ENCODE measurements around the gene CAAP1. TPM values are rescaled to one million over a fixed set of nuclear protein-coding genes. Genes with fewer than 3 reads are reported as not detected.

CAAP1 gene
- total and polyA plus RNA-seq, 4 donors: 8.9 to 19.6 (median 11.3) TPM

DNA sequence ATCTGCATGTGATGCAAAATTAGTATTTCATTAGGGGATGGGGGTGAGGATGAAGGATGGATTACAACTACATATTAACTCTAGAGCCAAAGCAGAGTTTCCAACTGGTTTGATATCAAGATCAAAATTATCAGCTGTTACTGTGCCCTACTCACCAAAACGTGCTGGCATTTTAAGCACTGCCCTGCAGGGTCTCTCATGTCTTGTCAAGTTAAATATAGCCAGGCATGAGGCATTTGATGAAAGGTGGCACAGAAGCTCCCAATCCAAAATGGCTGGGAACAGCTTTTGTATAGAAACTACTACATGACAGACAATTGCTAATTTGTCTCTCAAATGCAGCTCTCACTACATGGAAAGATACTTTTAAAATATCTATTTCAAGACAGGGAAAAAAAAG, 27.1 kb upstream of the CAAP1 start:
- Histone ChIP-seq H3K36me3 (ENCODE audit: control insufficient read depth in 4 of 4, insufficient read depth in 3 of 4, low read depth in 1 of 4, low read length in 3 of 4) (peaks cover 10 to 65% (median 57%) of the 10 kb centered on the region in 4 donors), H3K9ac (ENCODE audit: low read depth in 1 of 2, low read length in 2 of 2) (no peak overlapping the region)
- 78% methylated on average over 1 of the region's 1 CpG for WGBS

DNA sequence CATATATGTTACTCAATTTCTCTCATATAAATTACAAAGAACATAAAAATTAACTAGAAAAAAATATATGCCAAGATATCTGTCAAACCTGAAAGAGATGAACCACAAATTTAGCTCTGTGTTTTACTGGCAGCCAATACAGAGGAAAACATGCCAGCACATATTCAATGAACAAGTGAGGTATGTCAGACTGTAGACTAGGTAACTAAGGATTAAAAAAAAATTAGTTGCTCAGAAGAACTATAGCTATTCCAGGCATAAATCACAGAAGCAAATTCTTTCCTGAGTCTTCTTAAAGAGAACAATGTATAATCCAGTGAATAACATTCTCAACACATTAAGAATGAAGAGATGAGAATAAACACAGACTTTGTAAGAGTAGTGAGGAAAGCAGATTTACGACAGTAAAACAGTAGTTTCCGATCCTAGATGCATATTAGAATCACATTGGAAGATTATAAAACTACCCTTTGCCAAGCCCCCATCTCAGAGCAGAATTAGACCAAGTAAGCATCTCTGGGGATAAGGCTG, 20.6 kb upstream of the CAAP1 start:
- no peak overlapping the region for H3K9ac ChIP-seq (ENCODE audit: low read depth in 1 of 2, low read length in 2 of 2)
- no peaks in the 10 kb centered on the region for H3K4me1 ChIP-seq (ENCODE audit: control insufficient read depth in 4 of 4, insufficient read depth in 4 of 4, low read length in 3 of 4)
- TF ChIP-seq RXRA (IDR thresholded peaks at IDR 0.05): no peak
- TF ChIP-seq NR2F2 (IDR thresholded peaks at IDR 0.05): no peak
- TF ChIP-seq, protein P1, sequence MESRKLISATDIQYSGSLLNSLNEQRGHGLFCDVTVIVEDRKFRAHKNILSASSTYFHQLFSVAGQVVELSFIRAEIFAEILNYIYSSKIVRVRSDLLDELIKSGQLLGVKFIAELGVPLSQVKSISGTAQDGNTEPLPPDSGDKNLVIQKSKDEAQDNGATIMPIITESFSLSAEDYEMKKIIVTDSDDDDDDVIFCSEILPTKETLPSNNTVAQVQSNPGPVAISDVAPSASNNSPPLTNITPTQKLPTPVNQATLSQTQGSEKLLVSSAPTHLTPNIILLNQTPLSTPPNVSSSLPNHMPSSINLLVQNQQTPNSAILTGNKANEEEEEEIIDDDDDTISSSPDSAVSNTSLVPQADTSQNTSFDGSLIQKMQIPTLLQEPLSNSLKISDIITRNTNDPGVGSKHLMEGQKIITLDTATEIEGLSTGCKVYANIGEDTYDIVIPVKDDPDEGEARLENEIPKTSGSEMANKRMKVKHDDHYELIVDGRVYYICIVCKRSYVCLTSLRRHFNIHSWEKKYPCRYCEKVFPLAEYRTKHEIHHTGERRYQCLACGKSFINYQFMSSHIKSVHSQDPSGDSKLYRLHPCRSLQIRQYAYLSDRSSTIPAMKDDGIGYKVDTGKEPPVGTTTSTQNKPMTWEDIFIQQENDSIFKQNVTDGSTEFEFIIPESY (IDR thresholded peaks at IDR 0.05): no peak
- no peak for TF ChIP-seq SP1 (IDR thresholded peaks at IDR 0.05)

More for the DNA sequence above, 27.1 kb upstream of the CAAP1 start:
- Histone ChIP-seq H3K9me3 (ENCODE audit: control insufficient read depth in 4 of 4, low read length in 3 of 4) (no peaks in the 10 kb centered on the region), H3K4me3 (ENCODE audit: low read depth in 1 of 3, low read length in 3 of 3) (no peak overlapping the region), H3K27ac (ENCODE audit: low read depth in 1 of 2, low read length in 2 of 2) (no peak overlapping the region), H3K4me1 (ENCODE audit: control insufficient read depth in 4 of 4, insufficient read depth in 4 of 4, low read length in 3 of 4) (no peaks in the 10 kb centered on the region), H3K27me3 (ENCODE audit: control insufficient read depth in 4 of 4, insufficient read depth in 4 of 4, low read length in 3 of 4) (no peaks in the 10 kb centered on the region)
- TF ChIP-seq RXRA (IDR thresholded peaks at IDR 0.05): no peak
- no peak for TF ChIP-seq FOXA1 (IDR thresholded peaks at IDR 0.05)
- TF ChIP-seq, protein P2, sequence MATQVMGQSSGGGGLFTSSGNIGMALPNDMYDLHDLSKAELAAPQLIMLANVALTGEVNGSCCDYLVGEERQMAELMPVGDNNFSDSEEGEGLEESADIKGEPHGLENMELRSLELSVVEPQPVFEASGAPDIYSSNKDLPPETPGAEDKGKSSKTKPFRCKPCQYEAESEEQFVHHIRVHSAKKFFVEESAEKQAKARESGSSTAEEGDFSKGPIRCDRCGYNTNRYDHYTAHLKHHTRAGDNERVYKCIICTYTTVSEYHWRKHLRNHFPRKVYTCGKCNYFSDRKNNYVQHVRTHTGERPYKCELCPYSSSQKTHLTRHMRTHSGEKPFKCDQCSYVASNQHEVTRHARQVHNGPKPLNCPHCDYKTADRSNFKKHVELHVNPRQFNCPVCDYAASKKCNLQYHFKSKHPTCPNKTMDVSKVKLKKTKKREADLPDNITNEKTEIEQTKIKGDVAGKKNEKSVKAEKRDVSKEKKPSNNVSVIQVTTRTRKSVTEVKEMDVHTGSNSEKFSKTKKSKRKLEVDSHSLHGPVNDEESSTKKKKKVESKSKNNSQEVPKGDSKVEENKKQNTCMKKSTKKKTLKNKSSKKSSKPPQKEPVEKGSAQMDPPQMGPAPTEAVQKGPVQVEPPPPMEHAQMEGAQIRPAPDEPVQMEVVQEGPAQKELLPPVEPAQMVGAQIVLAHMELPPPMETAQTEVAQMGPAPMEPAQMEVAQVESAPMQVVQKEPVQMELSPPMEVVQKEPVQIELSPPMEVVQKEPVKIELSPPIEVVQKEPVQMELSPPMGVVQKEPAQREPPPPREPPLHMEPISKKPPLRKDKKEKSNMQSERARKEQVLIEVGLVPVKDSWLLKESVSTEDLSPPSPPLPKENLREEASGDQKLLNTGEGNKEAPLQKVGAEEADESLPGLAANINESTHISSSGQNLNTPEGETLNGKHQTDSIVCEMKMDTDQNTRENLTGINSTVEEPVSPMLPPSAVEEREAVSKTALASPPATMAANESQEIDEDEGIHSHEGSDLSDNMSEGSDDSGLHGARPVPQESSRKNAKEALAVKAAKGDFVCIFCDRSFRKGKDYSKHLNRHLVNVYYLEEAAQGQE (IDR thresholded peaks at IDR 0.05): no peak
- TF ChIP-seq, protein P3, sequence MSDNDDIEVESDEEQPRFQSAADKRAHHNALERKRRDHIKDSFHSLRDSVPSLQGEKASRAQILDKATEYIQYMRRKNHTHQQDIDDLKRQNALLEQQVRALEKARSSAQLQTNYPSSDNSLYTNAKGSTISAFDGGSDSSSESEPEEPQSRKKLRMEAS (IDR thresholded peaks at IDR 0.05): no peak
- no peak for TF ChIP-seq HNF4G (IDR thresholded peaks at IDR 0.05)
- no peak for TF ChIP-seq YY1 (IDR thresholded peaks at IDR 0.05)
- DNase-seq (ENCODE audit: low spot score): no peak

DNA sequence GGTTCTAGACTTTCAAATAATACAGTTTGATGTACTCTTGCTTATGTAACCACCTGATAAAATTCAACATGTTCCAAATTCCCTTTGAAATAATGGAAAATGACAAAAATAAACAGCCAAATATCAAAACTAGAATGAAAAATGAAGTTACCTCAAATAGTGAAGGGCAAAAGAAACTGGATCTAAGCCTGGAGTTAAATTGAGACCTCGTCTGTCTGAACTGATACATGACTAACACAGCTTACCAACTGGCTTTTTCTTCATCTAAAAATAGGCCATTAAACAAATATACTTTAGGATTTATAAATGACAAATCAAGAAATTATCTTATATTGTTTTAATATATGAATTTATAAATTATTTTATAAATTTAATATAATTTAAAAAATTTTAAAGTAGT, 12.1 kb upstream of the CAAP1 start:
- peaks cover 0 to 2% (median 0%) of the 10 kb centered on the region in 4 donors for H3K4me1 ChIP-seq (ENCODE audit: control insufficient read depth in 4 of 4, insufficient read depth in 4 of 4, low read length in 3 of 4)
- DNase-seq (ENCODE audit: low spot score): no peak
- TF ChIP-seq, protein P1 (IDR thresholded peaks at IDR 0.05): no peak
- TF ChIP-seq YY1 (IDR thresholded peaks at IDR 0.05) (no peak), SP1 (IDR thresholded peaks at IDR 0.05) (no peak), HNF4G (IDR thresholded peaks at IDR 0.05) (no peak)
- TF ChIP-seq, protein P2 (IDR thresholded peaks at IDR 0.05): no peak
- TF ChIP-seq, protein P4, sequence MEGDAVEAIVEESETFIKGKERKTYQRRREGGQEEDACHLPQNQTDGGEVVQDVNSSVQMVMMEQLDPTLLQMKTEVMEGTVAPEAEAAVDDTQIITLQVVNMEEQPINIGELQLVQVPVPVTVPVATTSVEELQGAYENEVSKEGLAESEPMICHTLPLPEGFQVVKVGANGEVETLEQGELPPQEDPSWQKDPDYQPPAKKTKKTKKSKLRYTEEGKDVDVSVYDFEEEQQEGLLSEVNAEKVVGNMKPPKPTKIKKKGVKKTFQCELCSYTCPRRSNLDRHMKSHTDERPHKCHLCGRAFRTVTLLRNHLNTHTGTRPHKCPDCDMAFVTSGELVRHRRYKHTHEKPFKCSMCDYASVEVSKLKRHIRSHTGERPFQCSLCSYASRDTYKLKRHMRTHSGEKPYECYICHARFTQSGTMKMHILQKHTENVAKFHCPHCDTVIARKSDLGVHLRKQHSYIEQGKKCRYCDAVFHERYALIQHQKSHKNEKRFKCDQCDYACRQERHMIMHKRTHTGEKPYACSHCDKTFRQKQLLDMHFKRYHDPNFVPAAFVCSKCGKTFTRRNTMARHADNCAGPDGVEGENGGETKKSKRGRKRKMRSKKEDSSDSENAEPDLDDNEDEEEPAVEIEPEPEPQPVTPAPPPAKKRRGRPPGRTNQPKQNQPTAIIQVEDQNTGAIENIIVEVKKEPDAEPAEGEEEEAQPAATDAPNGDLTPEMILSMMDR (IDR thresholded peaks at IDR 0.05; ENCODE audit: low read depth, low read length, missing input control): no peak
- TF ChIP-seq, protein P3 (IDR thresholded peaks at IDR 0.05): no peak
- H3K27me3 ChIP-seq (ENCODE audit: control insufficient read depth in 4 of 4, insufficient read depth in 4 of 4, low read length in 3 of 4): no peaks in the 10 kb centered on the region
- no peak overlapping the region for H3K9ac ChIP-seq (ENCODE audit: low read depth in 1 of 2, low read length in 2 of 2)
- H3K36me3 ChIP-seq (ENCODE audit: control insufficient read depth in 4 of 4, insufficient read depth in 3 of 4, low read depth in 1 of 4, low read length in 3 of 4): peaks cover 2 to 20% (median 11%) of the 10 kb centered on the region in 4 donors
- no peak overlapping the region for H3K4me3 ChIP-seq (ENCODE audit: low read depth in 1 of 3, low read length in 3 of 3)
- 94% methylated on average over 1 of the region's 1 CpG for WGBS
- no peak overlapping the region for H3K27ac ChIP-seq (ENCODE audit: low read depth in 1 of 2, low read length in 2 of 2)
- no peaks in the 10 kb centered on the region for H3K9me3 ChIP-seq (ENCODE audit: control insufficient read depth in 4 of 4, low read length in 3 of 4)

More for the DNA sequence above, 20.6 kb upstream of the CAAP1 start:
- H3K9me3 ChIP-seq (ENCODE audit: control insufficient read depth in 4 of 4, low read length in 3 of 4): no peaks in the 10 kb centered on the region
- no peak overlapping the region for H3K27ac ChIP-seq (ENCODE audit: low read depth in 1 of 2, low read length in 2 of 2)
- peaks cover 6 to 29% (median 18%) of the 10 kb centered on the region in 4 donors for H3K36me3 ChIP-seq (ENCODE audit: control insufficient read depth in 4 of 4, insufficient read depth in 3 of 4, low read depth in 1 of 4, low read length in 3 of 4)
- no peak overlapping the region for H3K4me3 ChIP-seq (ENCODE audit: low read depth in 1 of 3, low read length in 3 of 3)
- no peak for DNase-seq (ENCODE audit: low spot score)
- H3K27me3 ChIP-seq (ENCODE audit: control insufficient read depth in 4 of 4, insufficient read depth in 4 of 4, low read length in 3 of 4): no peaks in the 10 kb centered on the region
- 98% methylated on average over 2 of the region's 2 CpGs for WGBS

Data from liver (tissue), 9 donors.